Stimulated activated CD8-positive, alpha-beta memory T cell treated with anti-CD3 and anti-CD28 coated beads, Interleukin-2, amount 100 ng/mL, for 1 hour (primary cell): Measurements from ENCODE around the gene NELFE.
"Not testable (repeated sequence)": the region's sequence is repeated elsewhere in the genome, so short reads cannot be mapped to it uniquely, and the experiment has no call there.

ENCODE experiments used
- DNase-seq, 2 donors: peaks; one replicate each; pipeline ENCODE4 v3.0.0-alpha.2; 2020; ENCODE audit warnings: low read depth in 2 of 2

NELFE gene

GRCh38 chr6:31919624-31920303 lies 39.0 kb downstream of the NELFE start:
- DNase-seq, result no peak

GRCh38 chr6:31918069-31918720 lies 40.6 kb downstream of the NELFE start:
- no peak for DNase-seq

DNA sequence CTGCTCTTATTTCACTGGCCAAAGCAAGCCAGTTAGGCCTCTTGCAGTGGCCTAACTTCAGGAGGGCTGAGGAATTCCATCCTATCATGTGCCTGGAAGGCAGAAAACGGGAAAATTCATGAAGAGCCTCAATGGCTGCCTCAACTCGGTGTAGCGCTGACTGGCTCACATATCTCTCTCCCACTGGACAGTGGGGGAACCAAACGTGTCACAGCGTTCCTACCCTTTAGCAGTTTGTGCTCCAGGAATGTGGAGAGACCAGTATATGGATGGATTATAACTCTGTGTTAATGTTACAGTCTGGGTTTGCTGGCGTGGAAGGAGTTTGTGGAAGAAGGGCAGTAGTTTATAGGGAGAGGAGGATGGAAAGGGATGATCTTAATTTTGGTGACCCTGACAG lies 43.0 kb downstream of the NELFE start:
- no peak for DNase-seq

- no peak for DNase-seq
Measured at GRCh38 chr6:31915351-31915750, 43.4 kb downstream of the NELFE start.

DNA sequence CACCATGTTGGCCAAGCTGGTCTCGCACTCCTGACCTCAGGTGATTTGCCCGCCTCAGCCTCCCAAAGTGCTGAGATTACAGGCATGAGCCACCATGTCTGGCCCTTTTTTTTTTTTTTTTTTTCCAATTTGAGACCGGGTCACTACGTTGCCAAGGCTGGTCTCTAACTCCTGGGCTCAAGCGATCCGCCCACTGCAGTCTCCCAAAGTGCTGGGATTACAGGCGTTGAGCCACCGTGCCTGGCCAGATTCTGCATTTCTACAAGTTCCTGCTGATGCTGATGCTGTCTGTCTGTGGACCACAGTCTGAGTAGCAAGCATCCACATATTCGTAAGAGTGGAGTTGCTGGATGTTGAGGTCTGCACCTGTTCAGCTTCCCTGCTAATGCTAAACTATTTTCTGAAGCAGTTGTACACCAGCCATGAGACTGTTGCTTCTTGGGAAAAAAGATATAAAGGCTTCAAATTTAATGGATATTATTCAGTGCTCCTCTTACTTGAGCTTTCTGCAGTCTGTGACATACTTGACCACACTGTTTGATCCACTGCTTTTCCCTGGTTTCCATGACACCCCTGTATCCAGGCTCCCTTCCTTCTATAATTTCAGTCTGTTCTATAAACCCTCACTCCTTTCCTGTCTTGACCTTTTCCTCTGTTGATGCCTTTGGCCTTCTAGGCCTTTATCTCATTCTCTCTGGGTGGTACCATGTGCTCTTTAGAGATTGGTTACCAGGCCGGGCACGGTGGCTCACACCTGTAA lies 46.8 kb downstream of the NELFE start:
- DNase-seq, result no peak

GRCh38 chr6:31909298-31909697 lies 49.5 kb downstream of the NELFE start:
- not testable (repeated sequence) for DNase-seq

GRCh38 chr6:31908791-31909190 lies 50.0 kb downstream of the NELFE start:
- DNase-seq, result no peak

GRCh38 chr6:31908255-31908654 lies 50.5 kb downstream of the NELFE start:
- DNase-seq, result not testable (repeated sequence)

- DNase-seq, result no peak
Measured at GRCh38 chr6:31907158-31907813, 51.5 kb downstream of the NELFE start.

DNA sequence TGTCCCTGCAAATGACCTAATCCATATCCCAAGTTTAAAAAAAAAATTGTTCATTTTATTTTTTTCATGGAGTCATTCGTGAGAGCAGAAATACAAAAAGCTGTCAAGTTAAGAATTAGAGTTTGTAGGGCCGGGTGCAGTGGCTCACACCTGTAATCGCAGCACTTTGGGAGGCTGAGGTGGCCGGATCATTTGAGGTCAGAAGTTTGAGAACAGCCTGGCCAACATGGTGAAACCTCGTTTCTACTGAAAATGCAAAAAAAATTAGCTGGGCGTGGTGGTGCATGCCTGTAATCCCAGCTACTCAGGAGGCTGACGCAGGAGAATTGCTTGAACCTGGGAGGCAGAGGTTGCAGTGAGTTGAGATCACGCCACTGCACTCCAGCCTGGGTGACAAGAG lies 52.0 kb downstream of the NELFE start:
- DNase-seq, result not testable (repeated sequence)

DNA sequence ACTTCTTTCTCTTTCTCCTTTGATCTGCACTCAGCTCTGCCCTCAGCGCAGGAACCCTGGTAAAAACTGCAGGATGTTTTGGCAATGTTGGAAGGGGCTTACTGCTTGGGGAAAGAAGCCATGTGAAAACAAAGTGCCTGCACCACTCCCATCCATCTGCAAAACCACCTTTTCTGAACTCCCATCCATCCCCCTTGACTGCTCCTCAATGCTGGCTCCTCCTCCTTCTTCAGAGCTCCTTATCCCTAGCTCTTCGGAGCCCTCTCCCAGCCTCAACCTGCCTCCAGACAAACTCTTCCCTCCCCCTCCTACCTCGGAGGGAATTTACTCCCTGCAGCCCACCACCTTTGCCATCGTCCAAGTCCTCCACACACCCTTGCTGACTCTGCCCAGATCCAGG lies 52.6 kb downstream of the NELFE start:
- no peak for DNase-seq

DNA sequence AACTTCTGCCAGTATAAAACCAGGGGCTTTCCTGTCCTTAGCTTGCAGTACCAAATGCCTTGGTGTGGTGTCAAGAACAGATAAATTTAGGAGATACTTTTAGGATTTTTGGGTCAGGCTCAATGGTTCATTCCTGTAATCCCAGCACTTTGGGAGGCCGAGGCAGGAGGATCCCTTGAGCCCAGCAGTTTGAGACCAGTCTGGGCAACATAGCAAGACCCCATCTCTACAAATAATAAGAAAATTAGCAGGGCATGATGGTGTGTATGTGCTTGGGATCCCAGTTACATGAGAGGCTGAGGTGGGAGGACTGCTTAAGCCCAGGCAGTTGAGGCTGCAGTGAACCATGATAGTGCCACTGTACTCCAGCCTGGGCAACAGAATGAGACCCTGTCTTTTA lies 53.7 kb downstream of the NELFE start:
- DNase-seq, result no peak

DNA sequence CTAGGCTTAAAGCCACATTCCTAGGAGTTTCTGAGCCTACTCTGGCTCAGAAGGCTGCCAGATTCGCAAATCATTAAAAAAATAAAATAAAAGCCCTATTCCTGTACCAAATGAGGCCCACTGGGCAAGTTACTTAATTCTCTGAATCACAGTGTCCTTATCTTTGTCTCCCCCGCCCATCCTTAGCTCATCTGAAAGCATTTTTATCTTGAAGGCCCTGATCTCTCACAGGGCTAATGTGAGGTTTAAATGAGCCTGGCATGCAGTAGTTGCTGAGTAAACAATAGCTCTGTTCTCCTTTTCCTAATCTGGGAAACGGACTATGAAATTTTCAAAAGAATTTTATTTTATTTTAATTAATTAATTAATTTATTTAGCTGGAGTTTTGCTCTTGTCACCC lies 54.8 kb downstream of the NELFE start:
- DNase-seq, result no peak
